Ishikawa (cell line): Measurements from ENCODE around the gene POU3F1.
A peak's percentile ranks its signal among the peaks of the same experiment; 100 is the strongest.

ENCODE experiments used
- EGR1 ChIP-seq: IDR thresholded peaks from 2 replicates; pipeline ENCODE4 v1.6.1; 2012
- FOXM1 ChIP-seq: IDR thresholded peaks from 2 replicates; pipeline ENCODE4 v1.6.1; 2012; ENCODE audit warnings: low read depth, borderline replicate concordance
- RAD21 ChIP-seq: IDR thresholded peaks from 2 replicates; pipeline ENCODE4 v1.6.1; 2012; ENCODE audit warnings: low read depth

- peak; percentile 53; the same call in 1 of the 2 replicates for TF ChIP-seq FOXM1
- no peak for TF ChIP-seq EGR1
- TF ChIP-seq RAD21: no peak
Measured at GRCh38 chr1:38000529-38001455, 45.8 kb downstream of the POU3F1 start.
